Measurements from ENCODE around the gene LRRC56. TPM values are rescaled to one million over a fixed set of nuclear protein-coding genes. Genes with fewer than 3 reads are reported as not detected.

Gene LRRC56
- total and polyA plus RNA-seq, 2 experiments from 2014 or later: 0.73 to 0.87 TPM

GRCh38 chr11:581342-581741 is 44.0 kb downstream of the LRRC56 start (continued):
- TF ChIP-seq, protein P1, sequence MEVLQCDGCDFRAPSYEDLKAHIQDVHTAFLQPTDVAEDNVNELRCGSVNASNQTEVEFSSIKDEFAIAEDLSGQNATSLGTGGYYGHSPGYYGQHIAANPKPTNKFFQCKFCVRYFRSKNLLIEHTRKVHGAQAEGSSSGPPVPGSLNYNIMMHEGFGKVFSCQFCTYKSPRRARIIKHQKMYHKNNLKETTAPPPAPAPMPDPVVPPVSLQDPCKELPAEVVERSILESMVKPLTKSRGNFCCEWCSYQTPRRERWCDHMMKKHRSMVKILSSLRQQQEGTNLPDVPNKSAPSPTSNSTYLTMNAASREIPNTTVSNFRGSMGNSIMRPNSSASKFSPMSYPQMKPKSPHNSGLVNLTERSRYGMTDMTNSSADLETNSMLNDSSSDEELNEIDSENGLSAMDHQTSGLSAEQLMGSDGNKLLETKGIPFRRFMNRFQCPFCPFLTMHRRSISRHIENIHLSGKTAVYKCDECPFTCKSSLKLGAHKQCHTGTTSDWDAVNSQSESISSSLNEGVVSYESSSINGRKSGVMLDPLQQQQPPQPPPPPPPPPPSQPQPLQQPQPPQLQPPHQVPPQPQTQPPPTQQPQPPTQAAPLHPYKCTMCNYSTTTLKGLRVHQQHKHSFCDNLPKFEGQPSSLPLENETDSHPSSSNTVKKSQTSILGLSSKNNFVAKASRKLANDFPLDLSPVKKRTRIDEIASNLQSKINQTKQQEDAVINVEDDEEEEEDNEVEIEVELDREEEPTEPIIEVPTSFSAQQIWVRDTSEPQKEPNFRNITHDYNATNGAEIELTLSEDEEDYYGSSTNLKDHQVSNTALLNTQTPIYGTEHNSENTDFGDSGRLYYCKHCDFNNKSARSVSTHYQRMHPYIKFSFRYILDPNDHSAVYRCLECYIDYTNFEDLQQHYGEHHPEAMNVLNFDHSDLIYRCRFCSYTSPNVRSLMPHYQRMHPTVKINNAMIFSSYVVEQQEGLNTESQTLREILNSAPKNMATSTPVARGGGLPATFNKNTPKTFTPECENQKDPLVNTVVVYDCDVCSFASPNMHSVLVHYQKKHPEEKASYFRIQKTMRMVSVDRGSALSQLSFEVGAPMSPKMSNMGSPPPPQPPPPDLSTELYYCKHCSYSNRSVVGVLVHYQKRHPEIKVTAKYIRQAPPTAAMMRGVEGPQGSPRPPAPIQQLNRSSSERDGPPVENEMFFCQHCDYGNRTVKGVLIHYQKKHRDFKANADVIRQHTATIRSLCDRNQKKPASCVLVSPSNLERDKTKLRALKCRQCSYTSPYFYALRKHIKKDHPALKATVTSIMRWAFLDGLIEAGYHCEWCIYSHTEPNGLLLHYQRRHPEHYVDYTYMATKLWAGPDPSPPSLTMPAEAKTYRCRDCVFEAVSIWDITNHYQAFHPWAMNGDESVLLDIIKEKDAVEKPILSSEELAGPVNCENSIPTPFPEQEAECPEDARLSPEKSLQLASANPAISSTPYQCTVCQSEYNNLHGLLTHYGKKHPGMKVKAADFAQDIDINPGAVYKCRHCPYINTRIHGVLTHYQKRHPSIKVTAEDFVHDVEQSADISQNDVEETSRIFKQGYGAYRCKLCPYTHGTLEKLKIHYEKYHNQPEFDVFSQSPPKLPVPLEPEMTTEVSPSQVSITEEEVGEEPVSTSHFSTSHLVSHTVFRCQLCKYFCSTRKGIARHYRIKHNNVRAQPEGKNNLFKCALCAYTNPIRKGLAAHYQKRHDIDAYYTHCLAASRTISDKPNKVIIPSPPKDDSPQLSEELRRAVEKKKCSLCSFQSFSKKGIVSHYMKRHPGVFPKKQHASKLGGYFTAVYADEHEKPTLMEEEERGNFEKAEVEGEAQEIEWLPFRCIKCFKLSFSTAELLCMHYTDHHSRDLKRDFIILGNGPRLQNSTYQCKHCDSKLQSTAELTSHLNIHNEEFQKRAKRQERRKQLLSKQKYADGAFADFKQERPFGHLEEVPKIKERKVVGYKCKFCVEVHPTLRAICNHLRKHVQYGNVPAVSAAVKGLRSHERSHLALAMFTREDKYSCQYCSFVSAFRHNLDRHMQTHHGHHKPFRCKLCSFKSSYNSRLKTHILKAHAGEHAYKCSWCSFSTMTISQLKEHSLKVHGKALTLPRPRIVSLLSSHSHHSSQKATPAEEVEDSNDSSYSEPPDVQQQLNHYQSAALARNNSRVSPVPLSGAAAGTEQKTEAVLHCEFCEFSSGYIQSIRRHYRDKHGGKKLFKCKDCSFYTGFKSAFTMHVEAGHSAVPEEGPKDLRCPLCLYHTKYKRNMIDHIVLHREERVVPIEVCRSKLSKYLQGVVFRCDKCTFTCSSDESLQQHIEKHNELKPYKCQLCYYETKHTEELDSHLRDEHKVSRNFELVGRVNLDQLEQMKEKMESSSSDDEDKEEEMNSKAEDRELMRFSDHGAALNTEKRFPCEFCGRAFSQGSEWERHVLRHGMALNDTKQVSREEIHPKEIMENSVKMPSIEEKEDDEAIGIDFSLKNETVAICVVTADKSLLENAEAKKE (CRISPR knock-in tag; IDR thresholded peaks at IDR 0.05): no peak
- TF ChIP-seq, protein P2, sequence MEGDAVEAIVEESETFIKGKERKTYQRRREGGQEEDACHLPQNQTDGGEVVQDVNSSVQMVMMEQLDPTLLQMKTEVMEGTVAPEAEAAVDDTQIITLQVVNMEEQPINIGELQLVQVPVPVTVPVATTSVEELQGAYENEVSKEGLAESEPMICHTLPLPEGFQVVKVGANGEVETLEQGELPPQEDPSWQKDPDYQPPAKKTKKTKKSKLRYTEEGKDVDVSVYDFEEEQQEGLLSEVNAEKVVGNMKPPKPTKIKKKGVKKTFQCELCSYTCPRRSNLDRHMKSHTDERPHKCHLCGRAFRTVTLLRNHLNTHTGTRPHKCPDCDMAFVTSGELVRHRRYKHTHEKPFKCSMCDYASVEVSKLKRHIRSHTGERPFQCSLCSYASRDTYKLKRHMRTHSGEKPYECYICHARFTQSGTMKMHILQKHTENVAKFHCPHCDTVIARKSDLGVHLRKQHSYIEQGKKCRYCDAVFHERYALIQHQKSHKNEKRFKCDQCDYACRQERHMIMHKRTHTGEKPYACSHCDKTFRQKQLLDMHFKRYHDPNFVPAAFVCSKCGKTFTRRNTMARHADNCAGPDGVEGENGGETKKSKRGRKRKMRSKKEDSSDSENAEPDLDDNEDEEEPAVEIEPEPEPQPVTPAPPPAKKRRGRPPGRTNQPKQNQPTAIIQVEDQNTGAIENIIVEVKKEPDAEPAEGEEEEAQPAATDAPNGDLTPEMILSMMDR (conservative IDR thresholded peaks at IDR 0.05; ENCODE audit: low read depth in 2 of 2): no peak

DNA sequence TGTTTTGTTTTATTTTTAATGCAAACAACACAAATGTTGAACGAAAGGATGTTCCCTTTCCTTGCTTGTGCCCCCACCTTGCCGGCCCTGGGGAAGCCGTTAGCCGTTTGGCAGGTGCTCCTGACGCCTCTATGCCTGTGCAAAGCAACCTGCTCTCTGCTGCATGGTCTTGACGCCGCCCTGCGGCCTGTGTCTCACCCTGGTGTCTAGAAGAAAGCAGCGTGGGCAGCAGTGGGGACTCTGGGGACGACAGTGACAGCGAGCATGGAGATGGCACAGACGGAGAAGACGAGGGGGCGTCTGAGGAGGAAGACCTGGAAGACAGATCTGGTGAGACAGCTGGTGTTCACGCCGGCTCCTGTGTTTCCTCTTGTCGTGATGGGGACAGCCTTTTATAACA is 44.4 kb downstream of the LRRC56 start:
- Histone ChIP-seq H4K20me1 (replicated peaks; ENCODE audit: insufficient read depth) (peaks cover 37% of the 10 kb centered on the region), H3K27ac (ENCODE audit: low read depth) (no peak overlapping the region), H3K9me2 (ENCODE audit: insufficient read depth) (no peaks in the 10 kb centered on the region), H3K79me2 (replicated peaks; ENCODE audit: insufficient read depth) (peaks cover 71% of the 10 kb centered on the region), H3K4me3 (no peak overlapping the region), H3F3A (replicated peaks; ENCODE audit: low read depth) (peaks cover 11% of the 10 kb centered on the region; the same call in 1 of the 2 replicates), H3K4me2 (no peak overlapping the region), H3K27me3 (ENCODE audit: insufficient read depth) (no peaks in the 10 kb centered on the region), H2AFZ (no peak overlapping the region), H3K36me3 (ENCODE audit: insufficient read depth) (peaks cover 10% of the 10 kb centered on the region; the same call in 1 of the 2 replicates), H3K4me1 (ENCODE audit: insufficient read depth) (peaks cover 10% of the 10 kb centered on the region)
- H3K27ac Mint-ChIP-seq: no peak overlapping the region
- peaks cover 13% of the 10 kb centered on the region for H3K4me1 Mint-ChIP-seq
- ATAC-seq (no peak), DNase-seq (ENCODE audit: low spot score) (no peak)
- no peaks in the 10 kb centered on the region; the same call in 2 of the 3 replicates for H3K9me3 Mint-ChIP-seq
- no peak overlapping the region for H3K4me3 Mint-ChIP-seq
- H3K36me3 Mint-ChIP-seq (ENCODE audit: low read depth): peaks cover 24% of the 10 kb centered on the region
- H3K27me3 Mint-ChIP-seq (ENCODE audit: insufficient read depth, low read depth, poor library complexity): peaks cover 9% of the 10 kb centered on the region
- TF ChIP-seq CREB1 (CRISPR knock-in tag; IDR thresholded peaks at IDR 0.05; ENCODE audit: low read depth): no peak
- TF ChIP-seq STAT1 (IDR thresholded peaks at IDR 0.05; ENCODE audit: unreplicated experiment): no peak
- TF ChIP-seq POLR2AphosphoS5 (IDR thresholded peaks at IDR 0.05; ENCODE audit: low read depth): no peak
- TF ChIP-seq, protein P1 (CRISPR knock-in tag; IDR thresholded peaks at IDR 0.05): no peak
- TF ChIP-seq NANOG (IDR thresholded peaks at IDR 0.05; ENCODE audit: borderline replicate concordance): no peak
- TF ChIP-seq ETS1 (IDR thresholded peaks at IDR 0.05): no peak

Measured in GM23338 (cell line).